ENCODE data around the gene NR5A2.
"Not testable (repeated sequence)": the region's sequence is repeated elsewhere in the genome, so short reads cannot be mapped to it uniquely, and the experiment has no call there.

Gene NR5A2

GRCh38 chr1:200182701-200183100 is 155.2 kb downstream of the NR5A2 start:
- no peaks in the 10 kb centered on the region for H3K79me2 ChIP-seq (ENCODE audit: insufficient read depth, low read length)
- H4K20me1 ChIP-seq (ENCODE audit: insufficient read depth, low read length): no peaks in the 10 kb centered on the region
- H3K9me2 ChIP-seq (ENCODE audit: low read depth, low read length): no peaks in the 10 kb centered on the region
- H2AFZ ChIP-seq (ENCODE audit: low read length): no peak overlapping the region
- TF ChIP-seq CTCF (IDR thresholded peaks at IDR 0.05; ENCODE audit: low read length): no peak
- TF ChIP-seq EZH2 (IDR thresholded peaks at IDR 0.05; ENCODE audit: borderline replicate concordance, low read length): no peak
- H3K4me3 ChIP-seq (ENCODE audit: low read depth, low read length, poor library complexity, severe bottlenecking): no peak overlapping the region
- H3F3A ChIP-seq (ENCODE audit: insufficient read depth, low read length): no peaks in the 10 kb centered on the region
- H3K27ac ChIP-seq (ENCODE audit: low read depth, low read length, poor library complexity, severe bottlenecking): no peak overlapping the region
- H3K27me3 ChIP-seq (ENCODE audit: insufficient read depth, low read length): no peaks in the 10 kb centered on the region
- H3K9me3 ChIP-seq (ENCODE audit: low read length): no peaks in the 10 kb centered on the region
- no peak overlapping the region for H3K4me2 ChIP-seq (ENCODE audit: low read length)
- peaks cover 12% of the 10 kb centered on the region for H3K4me1 ChIP-seq (ENCODE audit: insufficient read depth, low read length, severe bottlenecking)
- no peak overlapping the region for H3K9ac ChIP-seq (ENCODE audit: low read length)
- no peaks in the 10 kb centered on the region for H3K36me3 ChIP-seq (ENCODE audit: insufficient read depth, low read length)

- Histone ChIP-seq H3K27me3 (ENCODE audit: insufficient read depth, low read length) (no peaks in the 10 kb centered on the region), H3K9me2 (ENCODE audit: low read depth, low read length) (no peaks in the 10 kb centered on the region), H2AFZ (ENCODE audit: low read length) (no peak overlapping the region), H3F3A (ENCODE audit: insufficient read depth, low read length) (no peaks in the 10 kb centered on the region), H3K4me3 (ENCODE audit: low read depth, low read length, poor library complexity, severe bottlenecking) (no peak overlapping the region), H4K20me1 (ENCODE audit: insufficient read depth, low read length) (no peaks in the 10 kb centered on the region), H3K27ac (ENCODE audit: low read depth, low read length, poor library complexity, severe bottlenecking) (no peak overlapping the region), H3K9ac (ENCODE audit: low read length) (no peak overlapping the region), H3K4me1 (ENCODE audit: insufficient read depth, low read length, severe bottlenecking) (peaks cover 12% of the 10 kb centered on the region), H3K79me2 (ENCODE audit: insufficient read depth, low read length) (no peaks in the 10 kb centered on the region), H3K9me3 (ENCODE audit: low read length) (no peaks in the 10 kb centered on the region), H3K36me3 (ENCODE audit: insufficient read depth, low read length) (no peaks in the 10 kb centered on the region), H3K4me2 (ENCODE audit: low read length) (no peak overlapping the region)
- TF ChIP-seq CTCF (IDR thresholded peaks at IDR 0.05; ENCODE audit: low read length): no peak
- no peak for TF ChIP-seq EZH2 (IDR thresholded peaks at IDR 0.05; ENCODE audit: borderline replicate concordance, low read length)
Measured at GRCh38 chr1:200183637-200184036, 156.1 kb downstream of the NR5A2 start.

- Histone ChIP-seq H3K27me3 (ENCODE audit: insufficient read depth, low read length) (no peaks in the 10 kb centered on the region), H3F3A (ENCODE audit: insufficient read depth, low read length) (no peaks in the 10 kb centered on the region), H3K4me1 (ENCODE audit: insufficient read depth, low read length, severe bottlenecking) (peaks cover 12% of the 10 kb centered on the region), H3K9me3 (ENCODE audit: low read length) (no peaks in the 10 kb centered on the region), H3K36me3 (ENCODE audit: insufficient read depth, low read length) (no peaks in the 10 kb centered on the region), H3K4me2 (ENCODE audit: low read length) (no peak overlapping the region), H2AFZ (ENCODE audit: low read length) (no peak overlapping the region), H3K27ac (ENCODE audit: low read depth, low read length, poor library complexity, severe bottlenecking) (no peak overlapping the region), H3K9me2 (ENCODE audit: low read depth, low read length) (no peaks in the 10 kb centered on the region), H3K4me3 (ENCODE audit: low read depth, low read length, poor library complexity, severe bottlenecking) (no peak overlapping the region), H3K9ac (ENCODE audit: low read length) (no peak overlapping the region), H3K79me2 (ENCODE audit: insufficient read depth, low read length) (no peaks in the 10 kb centered on the region), H4K20me1 (ENCODE audit: insufficient read depth, low read length) (no peaks in the 10 kb centered on the region)
- TF ChIP-seq CTCF (IDR thresholded peaks at IDR 0.05; ENCODE audit: low read length) (no peak), EZH2 (IDR thresholded peaks at IDR 0.05; ENCODE audit: borderline replicate concordance, low read length) (no peak)
Measured at GRCh38 chr1:200184196-200184595, 156.7 kb downstream of the NR5A2 start.

GRCh38 chr1:200185191-200185590 is 157.7 kb downstream of the NR5A2 start:
- not testable (repeated sequence) for H3K79me2 ChIP-seq (ENCODE audit: insufficient read depth, low read length); H3K9ac ChIP-seq (ENCODE audit: low read length); H3K9me3 ChIP-seq (ENCODE audit: low read length); H3K4me2 ChIP-seq (ENCODE audit: low read length); H4K20me1 ChIP-seq (ENCODE audit: insufficient read depth, low read length); H3K36me3 ChIP-seq (ENCODE audit: insufficient read depth, low read length); H3F3A ChIP-seq (ENCODE audit: insufficient read depth, low read length); H2AFZ ChIP-seq (ENCODE audit: low read length); H3K4me3 ChIP-seq (ENCODE audit: low read depth, low read length, poor library complexity, severe bottlenecking); H3K27me3 ChIP-seq (ENCODE audit: insufficient read depth, low read length); H3K27ac ChIP-seq (ENCODE audit: low read depth, low read length, poor library complexity, severe bottlenecking); H3K9me2 ChIP-seq (ENCODE audit: low read depth, low read length)
- peaks cover 12% of the 10 kb centered on the region for H3K4me1 ChIP-seq (ENCODE audit: insufficient read depth, low read length, severe bottlenecking)

- H3K4me3 ChIP-seq (ENCODE audit: low read depth, low read length, poor library complexity, severe bottlenecking); H3K27ac ChIP-seq (ENCODE audit: low read depth, low read length, poor library complexity, severe bottlenecking); H3K27me3 ChIP-seq (ENCODE audit: insufficient read depth, low read length); H3K9me2 ChIP-seq (ENCODE audit: low read depth, low read length); H3K9me3 ChIP-seq (ENCODE audit: low read length); H2AFZ ChIP-seq (ENCODE audit: low read length); H4K20me1 ChIP-seq (ENCODE audit: insufficient read depth, low read length); H3F3A ChIP-seq (ENCODE audit: insufficient read depth, low read length); H3K36me3 ChIP-seq (ENCODE audit: insufficient read depth, low read length); H3K4me2 ChIP-seq (ENCODE audit: low read length); H3K9ac ChIP-seq (ENCODE audit: low read length); H3K79me2 ChIP-seq (ENCODE audit: insufficient read depth, low read length): not testable (repeated sequence)
- peaks cover 12% of the 10 kb centered on the region for H3K4me1 ChIP-seq (ENCODE audit: insufficient read depth, low read length, severe bottlenecking)
Measured at GRCh38 chr1:200187332-200187731, 159.8 kb downstream of the NR5A2 start.

Measured in OCI-LY1 (cell line).